Measurements from ENCODE around the gene SMARCC2. TPM values are rescaled to one million over a fixed set of nuclear protein-coding genes. Genes with fewer than 3 reads are reported as not detected.
A peak's percentile ranks its signal among the peaks of the same experiment; 100 is the strongest.

SMARCC2 gene
- total and polyA plus RNA-seq, 9 of the 15 experiments (the other 6 are each of a cell fraction or from before 2014, with no cell fraction given), result 11.9 to 86.0 (median 36.6) TPM

DNA sequence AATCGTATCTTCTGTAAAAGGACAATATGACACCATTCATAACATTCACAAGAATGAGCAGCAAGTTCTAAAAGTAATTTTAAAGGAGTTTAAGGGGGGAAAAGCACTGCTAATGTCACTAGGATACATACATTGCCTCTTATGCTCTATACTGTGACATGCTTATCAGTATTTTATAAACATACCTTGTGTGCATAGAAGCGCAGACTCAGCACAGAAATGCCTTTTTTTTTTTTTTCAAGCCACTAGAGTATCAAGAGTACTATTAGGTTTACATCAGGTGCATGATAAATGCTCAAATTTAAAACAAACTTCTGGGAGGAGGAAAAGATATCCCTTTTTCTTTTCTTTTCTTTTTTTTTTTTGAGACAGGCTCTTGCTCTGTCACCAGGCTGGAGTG lies 13.6 kb upstream of the SMARCC2 start:
- Histone ChIP-seq H3K9me1 (ENCODE audit: control insufficient read depth, insufficient read depth, low read length) (no peaks in the 10 kb centered on the region), H3K4me1 (replicated peaks in 1 of 2; ENCODE audit: control insufficient read depth in 2 of 2, insufficient read depth in 2 of 2, low read length in 2 of 2) (peaks cover 2 to 25% of the 10 kb centered on the region in 2 experiments; a peak in 3 of 5 replicates), H3K9me3 (replicated peaks; ENCODE audit: control insufficient read depth, insufficient read depth, low read depth, low read length) (no peaks in the 10 kb centered on the region), H3K79me2 (ENCODE audit: control insufficient read depth, insufficient read depth, low read length) (no peaks in the 10 kb centered on the region), H3K27me3 (ENCODE audit: control insufficient read depth in 2 of 2, insufficient read depth in 2 of 2, low read length in 2 of 2) (no peaks in the 10 kb centered on the region), H3K27ac (ENCODE audit: extremely low read depth, low read depth, low read length) (peak overlapping the region; percentile 37; the same call in 1 of the 3 replicates), H3K4me3 (no peak overlapping the region), H4K20me1 (replicated peaks; ENCODE audit: control insufficient read depth, insufficient read depth, low read length) (no peaks in the 10 kb centered on the region), H3K9ac (ENCODE audit: insufficient read depth in 1 of 2, low read depth in 2 of 2, low read length in 2 of 2) (no peak overlapping the region), H3K36me3 (ENCODE audit: control insufficient read depth, insufficient read depth, low read length) (peaks cover 31% of the 10 kb centered on the region), H3K4me2 (ENCODE audit: insufficient read depth, low read length) (no peak overlapping the region), H2AFZ (ENCODE audit: low read depth, low read length) (peak overlapping the region; percentile 4)
- no peak for DNase-seq (ENCODE audit: extremely low read depth in 1 of 4, low spot score in 3 of 4)
- ATAC-seq, result peak; percentile 11; the same call in 2 of the 3 replicates
- TF ChIP-seq C11orf30 (IDR thresholded peaks at IDR 0.05; ENCODE audit: low read depth) (peak; percentile 46; the same call in 1 of the 2 replicates), POLR2G (IDR thresholded peaks at IDR 0.05; ENCODE audit: low read depth, low read length) (no peak), NR2F6 (CRISPR knock-in tag; IDR thresholded peaks at IDR 0.05) (no peak), KDM2B (CRISPR knock-in tag; IDR thresholded peaks at IDR 0.05) (no peak), ZNF316 (IDR thresholded peaks at IDR 0.05) (peak; percentile 70), STAT5B (CRISPR knock-in tag; IDR thresholded peaks at IDR 0.05) (no peak), NCOA6 (IDR thresholded peaks at IDR 0.05) (no peak), POLR2H (tag; IDR thresholded peaks at IDR 0.05; ENCODE audit: low read depth) (peak; percentile 34; the same call in 1 of the 2 replicates), MTF1 (CRISPR knock-in tag; IDR thresholded peaks at IDR 0.05; ENCODE audit: borderline replicate concordance) (no peak), MYC (IDR thresholded peaks at IDR 0.05; ENCODE audit: low read depth, low read length) (no peak), MYC (CRISPR knock-in tag; IDR thresholded peaks at IDR 0.05; ENCODE audit: borderline replicate concordance, low read depth) (no peak), RBM39 (optimal IDR thresholded peaks at IDR 0.05; ENCODE audit: low read depth, low read length) (no peak), SMARCA4 (IDR thresholded peaks at IDR 0.05) (no peak), FOXA1 (IDR thresholded peaks at IDR 0.05; ENCODE audit: borderline replicate concordance) (no peak)
- TF ChIP-seq, protein P1, sequence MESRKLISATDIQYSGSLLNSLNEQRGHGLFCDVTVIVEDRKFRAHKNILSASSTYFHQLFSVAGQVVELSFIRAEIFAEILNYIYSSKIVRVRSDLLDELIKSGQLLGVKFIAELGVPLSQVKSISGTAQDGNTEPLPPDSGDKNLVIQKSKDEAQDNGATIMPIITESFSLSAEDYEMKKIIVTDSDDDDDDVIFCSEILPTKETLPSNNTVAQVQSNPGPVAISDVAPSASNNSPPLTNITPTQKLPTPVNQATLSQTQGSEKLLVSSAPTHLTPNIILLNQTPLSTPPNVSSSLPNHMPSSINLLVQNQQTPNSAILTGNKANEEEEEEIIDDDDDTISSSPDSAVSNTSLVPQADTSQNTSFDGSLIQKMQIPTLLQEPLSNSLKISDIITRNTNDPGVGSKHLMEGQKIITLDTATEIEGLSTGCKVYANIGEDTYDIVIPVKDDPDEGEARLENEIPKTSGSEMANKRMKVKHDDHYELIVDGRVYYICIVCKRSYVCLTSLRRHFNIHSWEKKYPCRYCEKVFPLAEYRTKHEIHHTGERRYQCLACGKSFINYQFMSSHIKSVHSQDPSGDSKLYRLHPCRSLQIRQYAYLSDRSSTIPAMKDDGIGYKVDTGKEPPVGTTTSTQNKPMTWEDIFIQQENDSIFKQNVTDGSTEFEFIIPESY (CRISPR knock-in tag; IDR thresholded peaks at IDR 0.05), result no peak
- CTCF ChIA-PET (ENCODE audit: low intra/inter-chr PET ratio), result no interaction called here
- POLR2A ChIA-PET, result interaction anchor here (2.7 kb wide), 1 partner anchor 13 kb away, joined by 12 read pairs; the partner anchor contains the start of gene SMARCC2
- FAIRE-seq, result no peak
- intact Hi-C loops (cut with micrococcal nuclease), result no loop called here
- BruUV-seq (replicated peaks), result no TSS peak
- in situ Hi-C loops (cut with MboI), result no loop called here
- WGBS (ENCODE audit: insufficient coverage, low coverage, missing lambda C conversion rate), result 0% methylated on average over 2 of the region's 2 CpGs

Data from K562 (cell line).